Posterior vena cava (tissue), 2 donors: Measurements from ENCODE around the gene NKAPL. TPM values are rescaled to one million over a fixed set of nuclear protein-coding genes. Genes with fewer than 3 reads are reported as not detected.

ENCODE experiments used
- DNase-seq: peaks from one replicate; pipeline ENCODE4 v3.0.0-alpha.2; 2020; ENCODE audit warnings: low spot score
- intact Hi-C, 2 donors: fragments of 100-400 bp; cut with DNase I; formaldehyde crosslinking; loops; one replicate each; pipeline versions ENCODE4 v1.14.1 to v1.14.2; 2022 to 2023
- total RNA-seq, 2 donors: library from RNA; stranded (reverse); fragmentation: NEBNext Ultra II Directional; extraction: Animal tissue kit (Norgen Biotek cat#: 25700); gene quantifications; one replicate each; pipeline ENCODE4 v1.2.1, GENCODE V29; 2021
- donor health status: DM: yes; HTN: yes; CAD: no.
- donor health status: DM: yes; HTN: yes; CAD: no.

NKAPL gene
- total RNA-seq, 2 donors from 2014 or later: 2.7 to 2.8 TPM

DNA sequence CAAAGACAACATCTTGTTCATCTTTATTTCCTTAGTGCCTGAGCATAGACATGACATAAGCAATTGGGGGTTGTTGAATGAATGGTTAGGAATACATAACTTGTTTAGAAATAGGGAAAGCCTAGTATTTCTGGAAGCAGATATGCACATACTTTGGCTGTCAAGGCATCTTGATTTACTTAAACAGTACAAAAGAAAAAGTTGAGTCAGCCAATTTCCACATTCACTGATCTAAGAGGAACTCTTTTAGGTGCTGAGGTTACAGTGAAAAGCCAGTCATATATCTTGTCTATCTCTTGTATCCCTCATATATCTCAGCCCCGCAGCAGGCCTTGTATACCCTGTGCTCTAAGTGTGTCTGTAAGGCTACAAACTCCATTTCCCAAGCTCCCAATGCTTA, 18.6 kb upstream of the NKAPL start:
- DNase-seq: no peak
- intact Hi-C loops: no loop called here

DNA sequence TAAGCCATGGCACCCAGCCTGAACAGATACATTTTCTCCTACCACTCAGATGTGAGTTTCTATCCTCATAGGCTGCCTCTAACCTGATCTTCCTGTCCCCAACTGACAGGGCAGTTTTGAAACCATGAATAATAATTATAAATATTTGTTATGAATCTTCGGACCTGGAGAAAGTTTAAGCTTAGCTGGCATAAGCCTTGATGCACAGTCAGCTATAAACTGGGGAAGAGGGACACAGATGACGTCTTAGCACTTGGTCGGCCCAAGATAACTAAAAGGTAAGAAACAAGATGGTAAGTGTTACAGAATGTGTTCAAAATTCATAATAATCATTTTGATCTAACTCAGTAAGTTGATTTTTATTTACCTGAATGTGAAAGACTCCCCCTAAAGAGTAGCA, 15.2 kb upstream of the NKAPL start:
- DNase-seq: no peak
- intact Hi-C loops: no loop called here

- DNase-seq: no peak
Observed at GRCh38 chr6:28245206-28245941, 13.7 kb upstream of the NKAPL start.

GRCh38 chr6:28248916-28249315, 10.2 kb upstream of the NKAPL start:
- intact Hi-C loops: no loop called here
- no peak for DNase-seq

More at GRCh38 chr6:28245206-28245941, 13.7 kb upstream of the NKAPL start:
- intact Hi-C loops: no loop called here

DNA sequence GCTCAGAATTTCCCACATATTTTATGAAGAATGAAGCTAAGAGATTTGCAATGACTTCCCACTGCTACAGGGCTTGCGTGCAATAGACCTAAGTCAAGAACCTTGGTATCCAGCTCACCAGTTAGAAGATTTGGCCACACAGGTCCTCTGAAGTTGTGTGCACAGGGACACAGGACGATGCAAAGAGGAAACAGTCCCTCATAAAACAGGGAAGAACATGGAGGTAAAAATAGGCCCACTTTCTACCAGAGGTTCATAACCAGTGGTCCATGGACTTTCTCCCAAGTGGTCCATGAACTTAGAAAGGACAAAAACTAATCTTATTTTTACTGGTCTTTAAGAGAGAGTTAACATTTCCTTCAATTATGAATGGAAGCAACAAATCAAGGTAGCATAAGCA, 8.3 kb upstream of the NKAPL start:
- DNase-seq: no peak
- intact Hi-C loops: no loop called here

DNA sequence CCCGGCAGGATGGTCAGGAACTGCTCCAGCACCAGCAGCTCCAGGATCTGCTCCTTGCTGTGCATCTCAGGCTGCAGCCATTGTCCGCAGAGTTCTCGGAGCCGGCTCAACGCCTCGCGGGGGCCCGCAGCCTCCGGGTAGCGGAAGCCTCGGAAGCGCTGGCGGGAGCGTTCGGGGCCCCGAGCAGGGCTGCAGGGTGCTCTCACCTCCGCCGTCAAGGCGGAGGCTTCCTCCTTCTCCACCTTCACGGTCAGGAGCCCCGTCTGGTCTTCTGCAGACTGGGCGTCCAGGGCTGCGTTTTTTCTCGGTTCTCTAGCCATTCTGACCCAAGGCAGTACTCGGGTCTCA, 7.5 kb upstream of the NKAPL start:
- peak; percentile 81 for DNase-seq
- intact Hi-C loops: no loop called here

- intact Hi-C loops: no loop called here
- peak; percentile 87 for DNase-seq
Observed at GRCh38 chr6:28252009-28252975, 6.8 kb upstream of the NKAPL start, which contains the start of gene ZKSCAN4. Gene ZKSCAN4 (minus strand): TSS chr6:28252269. CDS start chr6:28251980, 289 bp downstream.

DNA sequence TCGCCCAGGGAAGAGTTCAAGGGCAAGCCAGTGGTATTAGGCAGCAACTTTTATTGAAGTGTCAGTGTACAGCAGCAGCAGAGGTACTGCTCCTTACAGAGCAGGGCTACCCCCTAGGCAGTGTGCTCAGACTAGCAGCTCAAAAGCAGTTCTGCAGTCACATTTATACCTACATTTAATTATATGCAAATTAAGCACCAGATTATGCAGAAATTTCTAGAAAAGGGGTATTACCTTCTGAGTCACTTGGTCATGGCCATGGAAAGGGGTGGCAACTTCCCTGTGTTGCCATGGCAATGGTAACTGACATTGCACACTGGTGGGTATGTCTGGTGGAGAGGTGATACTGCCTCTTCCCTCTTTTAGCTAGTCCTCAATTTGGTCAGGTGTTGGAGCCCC, 5.0 kb upstream of the NKAPL start:
- intact Hi-C loops: no loop called here
- DNase-seq: no peak

DNA sequence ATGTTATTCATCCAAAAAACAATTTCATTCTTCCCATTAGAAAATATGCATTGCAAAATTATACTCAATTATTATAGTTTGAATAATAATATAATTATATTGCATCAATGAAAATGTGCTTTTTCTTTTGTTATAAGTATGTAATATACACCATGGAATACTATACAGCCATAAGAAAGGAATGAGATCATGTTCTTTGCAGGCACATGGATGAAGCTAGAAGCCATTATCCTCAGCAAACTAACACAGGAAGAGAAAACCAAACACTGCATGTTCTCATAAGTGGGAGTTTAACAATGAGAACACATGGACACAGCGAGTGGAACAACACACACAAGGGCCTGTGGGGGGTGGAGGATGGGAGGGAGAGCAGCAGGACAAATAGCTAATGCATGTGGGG, 2.1 kb upstream of the NKAPL start:
- intact Hi-C loops: no loop called here
- no peak for DNase-seq

DNA sequence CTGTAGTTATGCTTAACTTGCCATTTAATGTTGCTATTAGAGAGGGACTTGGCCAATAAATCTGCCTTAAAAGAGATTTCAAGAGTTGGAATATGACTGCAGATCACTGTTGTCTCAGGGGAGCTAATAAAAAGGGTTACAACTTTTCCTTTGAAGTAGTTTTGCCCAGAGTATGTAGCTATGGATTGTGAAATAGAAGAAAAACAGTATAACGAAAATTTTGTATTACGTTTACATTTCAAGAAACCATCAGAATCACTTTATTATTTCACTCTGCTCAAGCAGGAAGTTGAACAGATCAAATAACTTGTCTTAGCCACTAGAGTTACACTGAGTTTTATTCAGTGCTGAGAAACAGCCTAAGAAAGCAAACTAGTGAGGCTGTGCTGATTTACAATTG, 4.8 kb downstream of the NKAPL start:
- DNase-seq: no peak
- intact Hi-C loops: no loop called here

DNA sequence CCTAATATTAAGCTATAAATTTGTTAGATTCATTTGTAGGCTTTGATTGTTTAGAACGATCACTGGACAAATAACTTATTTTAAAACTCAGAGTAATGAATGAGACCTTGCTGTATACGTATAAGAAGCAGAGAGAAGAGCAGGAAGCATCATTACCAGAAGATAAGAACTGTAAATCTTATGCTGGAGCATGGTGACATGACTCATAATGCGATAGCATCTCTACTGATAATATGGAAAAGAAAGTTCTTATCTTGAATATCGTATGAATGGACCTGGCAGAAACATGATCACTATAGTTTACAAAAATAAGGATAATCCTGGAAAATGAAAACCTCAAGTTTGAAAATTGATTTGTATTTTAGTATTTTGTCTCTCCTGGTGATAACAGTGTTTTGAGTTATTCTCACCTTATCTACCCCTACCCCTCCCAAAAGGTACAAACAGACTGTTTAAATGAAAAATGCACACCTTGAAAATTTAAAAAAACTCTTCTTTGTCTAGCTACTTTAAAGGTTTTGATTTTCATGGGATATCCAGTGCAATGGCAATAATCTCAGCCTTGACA, 5.8 kb downstream of the NKAPL start:
- DNase-seq: no peak
- intact Hi-C loops: no loop called here

DNA sequence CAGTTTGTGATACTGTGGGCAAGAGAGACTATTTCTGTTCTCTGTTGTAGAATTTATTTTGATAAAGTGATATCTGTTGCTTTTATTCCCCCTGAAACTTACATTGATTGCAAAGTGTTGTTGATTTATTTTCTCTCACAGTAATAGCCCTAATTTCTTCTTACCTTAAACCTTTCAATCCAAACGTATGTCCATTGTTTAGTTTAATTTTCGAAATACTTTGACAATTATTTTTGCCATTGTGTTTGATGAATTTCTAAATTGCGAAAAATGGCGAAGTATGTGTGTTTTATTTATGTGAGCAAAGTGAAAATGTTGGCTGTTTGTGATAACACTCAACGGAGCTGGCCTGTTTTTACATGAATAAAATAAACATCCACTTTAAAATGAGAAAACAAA, 7.5 kb downstream of the NKAPL start:
- no peak for DNase-seq
- intact Hi-C loops: no loop called here

- intact Hi-C loops: no loop called here
- DNase-seq: peak; percentile 95
Observed at GRCh38 chr6:28266962-28267694, 8.0 kb downstream of the NKAPL start, which contains the start of gene ZSCAN26. Gene ZSCAN26 (plus strand): TSS chr6:28267143. CDS start chr6:28271920, 4,777 bp downstream.

- intact Hi-C loops: no loop called here
- no peak for DNase-seq
Observed at GRCh38 chr6:28267695-28268059, 8.6 kb downstream of the NKAPL start.

- DNase-seq: no peak
- intact Hi-C loops: no loop called here
Observed at GRCh38 chr6:28269492-28269891, 10.4 kb downstream of the NKAPL start.

- intact Hi-C loops: loop anchor here in 1 of 2 donors (5.0 kb wide), 1 partner anchor 57 kb away; no protein-coding TSS in a partner anchor
Observed at GRCh38 chr6:28274888-28275287, 15.8 kb downstream of the NKAPL start.

GRCh38 chr6:28277746-28278145, 18.6 kb downstream of the NKAPL start:
- no peak for DNase-seq
- intact Hi-C loops: no loop called here

More at GRCh38 chr6:28274888-28275287, 15.8 kb downstream of the NKAPL start:
- no peak for DNase-seq

DNA sequence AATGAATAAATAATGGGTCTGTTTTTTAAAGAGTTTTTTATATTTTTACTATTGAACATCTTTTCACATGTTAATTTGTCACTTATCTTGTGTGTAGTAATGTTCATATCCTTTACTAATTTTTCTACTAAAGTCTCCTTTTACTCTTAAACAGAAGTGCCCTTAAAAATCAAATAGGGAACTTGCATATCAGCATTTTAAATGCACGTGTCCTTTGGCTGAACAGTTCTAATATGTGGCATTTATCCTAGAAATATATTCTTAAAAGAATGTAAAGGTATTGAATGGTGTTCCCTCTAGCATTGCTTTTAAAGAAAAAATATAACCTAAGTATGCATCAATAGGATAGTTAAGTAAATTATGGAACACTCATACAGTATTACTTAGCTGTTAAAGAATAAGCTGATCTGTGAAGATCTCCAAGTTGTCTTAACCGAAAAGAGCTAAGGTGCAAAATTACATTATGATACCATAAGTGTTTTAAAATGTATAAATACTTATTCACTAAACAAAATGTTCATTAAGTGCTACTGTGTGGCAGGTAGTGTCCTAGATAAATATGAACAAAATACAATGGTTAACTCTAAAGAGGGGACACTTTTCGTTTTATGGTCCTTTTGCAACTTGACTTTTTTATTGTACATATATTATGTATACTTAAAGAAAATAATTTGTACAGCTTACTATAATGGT, 21.6 kb downstream of the NKAPL start:
- intact Hi-C loops: no loop called here
- DNase-seq: no peak
